ENCODE results near the gene SDK1.

The SDK1 gene

GRCh38 chr7:4127909-4128560, 827.0 kb downstream of the SDK1 start:
- no peak for DNase-seq

- no peak for DNase-seq
Measured at GRCh38 chr7:4129481-4130122, 828.5 kb downstream of the SDK1 start.

- no peak for DNase-seq
Measured at GRCh38 chr7:4131063-4131462, 830.0 kb downstream of the SDK1 start.

GRCh38 chr7:4132221-4132620, 831.2 kb downstream of the SDK1 start:
- DNase-seq = no peak

GRCh38 chr7:4133491-4134044, 832.5 kb downstream of the SDK1 start:
- DNase-seq = no peak

- DNase-seq = no peak
Measured at GRCh38 chr7:4134204-4134603, 833.2 kb downstream of the SDK1 start.

- no peak for DNase-seq
Measured at GRCh38 chr7:4134631-4135030, 833.6 kb downstream of the SDK1 start.

- no peak for DNase-seq
Measured at GRCh38 chr7:4135301-4135700, 834.2 kb downstream of the SDK1 start.

- DNase-seq = no peak
Measured at GRCh38 chr7:4136036-4136435, 835.0 kb downstream of the SDK1 start.

- no peak for DNase-seq
Measured at GRCh38 chr7:4136501-4137110, 835.6 kb downstream of the SDK1 start.

GRCh38 chr7:4137552-4137951, 836.5 kb downstream of the SDK1 start:
- peak; percentile 69 for DNase-seq

GRCh38 chr7:4138866-4139265, 837.8 kb downstream of the SDK1 start:
- no peak for DNase-seq

- DNase-seq = no peak
Measured at GRCh38 chr7:4139656-4140625, 838.9 kb downstream of the SDK1 start.

GRCh38 chr7:4140933-4141332, 839.9 kb downstream of the SDK1 start:
- no peak for DNase-seq

GRCh38 chr7:4143006-4143405, 842.0 kb downstream of the SDK1 start:
- no peak for DNase-seq

- DNase-seq = no peak
Measured at GRCh38 chr7:4143511-4144171, 842.6 kb downstream of the SDK1 start.

GRCh38 chr7:4144172-4144701, 843.2 kb downstream of the SDK1 start:
- DNase-seq = peak; percentile 54

- DNase-seq = peak; percentile 54
Measured at GRCh38 chr7:4144811-4145510, 843.9 kb downstream of the SDK1 start.

- DNase-seq = no peak
Measured at GRCh38 chr7:4145576-4145975, 844.5 kb downstream of the SDK1 start.

GRCh38 chr7:4147926-4148620, 847.0 kb downstream of the SDK1 start:
- DNase-seq = no peak

- no peak for DNase-seq
Measured at GRCh38 chr7:4149236-4149635, 848.2 kb downstream of the SDK1 start.

All from NCI-H2227 treated with DMSO at 0.1 percent for 48 hours (cell line).